GM12878 (cell line): ENCODE measurements around the gene PRRC2B. TPM values are rescaled to one million over a fixed set of nuclear protein-coding genes. Genes with fewer than 3 reads are reported as not detected.

ENCODE experiments used
- CHD1 ChIP-seq: IDR thresholded peaks from 2 replicates; pipeline ENCODE4 v1.6.1; 2012; ENCODE audit warnings: low read depth, low read length, improper control_type of control experiment
- CREM ChIP-seq: IDR thresholded peaks from 2 replicates; pipeline ENCODE4 v1.6.1; 2014; ENCODE audit warnings: antibody characterized with exemption, low read depth
- EP300 ChIP-seq, 2 experiments: fragments of 150-350 bp in 1 of 2; IDR thresholded peaks; 2 replicates each; pipeline ENCODE4 v1.6.1; 2011 to 2012; ENCODE audit warnings: low read depth in 2 of 2, low read length in 2 of 2, borderline replicate concordance in 1 of 2, improper control_type of control experiment in 1 of 2, inconsistent platforms in 1 of 2; ENCODE audit not compliant: control insufficient read depth in 1 of 2
- FOXM1 ChIP-seq: IDR thresholded peaks from 2 replicates; pipeline ENCODE4 v1.6.1; 2012; ENCODE audit warnings: low read depth, mild to moderate bottlenecking, inconsistent platforms, low read length, moderate library complexity
- IRF4 ChIP-seq: IDR thresholded peaks from 2 replicates; pipeline ENCODE4 v1.6.1; 2011; ENCODE audit warnings: low read depth, low read length
- JUND ChIP-seq: IDR thresholded peaks from 2 replicates; pipeline ENCODE4 v1.6.1; 2012; ENCODE audit warnings: low read depth, mild to moderate bottlenecking, low read length, improper control_type of control experiment, moderate library complexity
- KAT2A ChIP-seq: conservative IDR thresholded peaks from 2 replicates; pipeline ENCODE4 v1.6.1; 2011; ENCODE audit warnings: low read depth, low read length; ENCODE audit not compliant: control insufficient read depth
- MYC ChIP-seq: IDR thresholded peaks from 2 replicates; pipeline ENCODE4 v1.6.1; 2011; ENCODE audit warnings: mild to moderate bottlenecking, low read length, moderate library complexity, inconsistent platforms; ENCODE audit not compliant: insufficient read depth, insufficient replicate concordance, insufficient read length, severe bottlenecking
- NFXL1 ChIP-seq: fragments of 450-650 bp; IDR thresholded peaks from 2 replicates; pipeline ENCODE4 v1.6.1; 2017; ENCODE audit warnings: antibody characterized with exemption, mild to moderate bottlenecking, borderline replicate concordance
- NFYA ChIP-seq: IDR thresholded peaks from 2 replicates; pipeline ENCODE4 v1.6.1; 2011; ENCODE audit warnings: low read depth, mild to moderate bottlenecking, low read length, improper control_type of control experiment, borderline replicate concordance
- NR2F1 ChIP-seq: fragments of 450-650 bp; conservative IDR thresholded peaks from 2 replicates; pipeline ENCODE4 v1.6.1; 2017; ENCODE audit warnings: mild to moderate bottlenecking
- RAD21 ChIP-seq: IDR thresholded peaks from 2 replicates; pipeline ENCODE4 v1.6.1; 2011; ENCODE audit warnings: mild to moderate bottlenecking, low read depth, low read length, moderate library complexity; ENCODE audit not compliant: insufficient read depth
- RFX5 ChIP-seq: IDR thresholded peaks from 2 replicates; pipeline ENCODE4 v1.6.1; 2011; ENCODE audit warnings: low read depth, low read length, improper control_type of control experiment
- RUNX3 ChIP-seq: IDR thresholded peaks from 2 replicates; pipeline ENCODE4 v1.6.1; 2012; ENCODE audit warnings: low read length, inconsistent platforms
- ZBED1 ChIP-seq: IDR thresholded peaks from 2 replicates; pipeline ENCODE4 v1.6.1; 2016; ENCODE audit warnings: borderline replicate concordance
- polyA plus RNA-seq, 11 experiments: library from polyadenylated mRNA; depleted of rRNA in 4 of 11; unstranded in 6 of 11; stranded (reverse) in 5 of 11; fragments of >200 nt; fragmentation: Nextera tagmentation in 4 of 11; fragmentation: Illumina TruSeq in 1 of 11; extraction: Ambion mirVana in 4 of 11; extraction: Trizol in 1 of 11; gene quantifications; 1 replicate in 1 of 11; 2 replicates in 10 of 11; pipeline versions ENCODE4 v1.2.1 to v1.2.3, GENCODE V29; 2011 to 2016; ENCODE audit warnings: inconsistent platforms in 2 of 11, missing spikeins in 2 of 11, low read depth in 1 of 11
- total RNA-seq, 4 experiments: library from RNA; depleted of rRNA in 3 of 4; stranded (reverse); fragments of >200 nt in 3 of 4; fragmentation: Illumina TruSeq in 1 of 4; extraction: Trizol in 1 of 4; gene quantifications; 2 replicates each; pipeline versions ENCODE4 v1.2.1 to v1.2.3, GENCODE V29; 2013 to 2021
- TF ChIP-seq, protein P1 (sequence below): fragments of 450-650 bp; formaldehyde crosslinking; IDR thresholded peaks from 2 replicates; pipeline ENCODE4 v1.4.0; 2020; ENCODE audit warnings: mild to moderate bottlenecking, moderate library complexity
- TF ChIP-seq, protein P2 (sequence below): fragments of 450-650 bp; IDR thresholded peaks from 2 replicates; pipeline ENCODE4 v1.6.1; 2017; ENCODE audit warnings: antibody characterized with exemption, mild to moderate bottlenecking, moderate library complexity
- TF ChIP-seq, protein P3 (sequence below): IDR thresholded peaks from 2 replicates; pipeline ENCODE4 v1.6.1; 2011; ENCODE audit warnings: mild to moderate bottlenecking, low read depth, low read length, moderate library complexity; ENCODE audit not compliant: insufficient replicate concordance

The PRRC2B gene
- total and polyA plus RNA-seq, 10 of the 15 experiments (the other 5 are each of a cell fraction or from before 2014, with no cell fraction given) = 0.84 to 155 (median 28.7) TPM

DNA sequence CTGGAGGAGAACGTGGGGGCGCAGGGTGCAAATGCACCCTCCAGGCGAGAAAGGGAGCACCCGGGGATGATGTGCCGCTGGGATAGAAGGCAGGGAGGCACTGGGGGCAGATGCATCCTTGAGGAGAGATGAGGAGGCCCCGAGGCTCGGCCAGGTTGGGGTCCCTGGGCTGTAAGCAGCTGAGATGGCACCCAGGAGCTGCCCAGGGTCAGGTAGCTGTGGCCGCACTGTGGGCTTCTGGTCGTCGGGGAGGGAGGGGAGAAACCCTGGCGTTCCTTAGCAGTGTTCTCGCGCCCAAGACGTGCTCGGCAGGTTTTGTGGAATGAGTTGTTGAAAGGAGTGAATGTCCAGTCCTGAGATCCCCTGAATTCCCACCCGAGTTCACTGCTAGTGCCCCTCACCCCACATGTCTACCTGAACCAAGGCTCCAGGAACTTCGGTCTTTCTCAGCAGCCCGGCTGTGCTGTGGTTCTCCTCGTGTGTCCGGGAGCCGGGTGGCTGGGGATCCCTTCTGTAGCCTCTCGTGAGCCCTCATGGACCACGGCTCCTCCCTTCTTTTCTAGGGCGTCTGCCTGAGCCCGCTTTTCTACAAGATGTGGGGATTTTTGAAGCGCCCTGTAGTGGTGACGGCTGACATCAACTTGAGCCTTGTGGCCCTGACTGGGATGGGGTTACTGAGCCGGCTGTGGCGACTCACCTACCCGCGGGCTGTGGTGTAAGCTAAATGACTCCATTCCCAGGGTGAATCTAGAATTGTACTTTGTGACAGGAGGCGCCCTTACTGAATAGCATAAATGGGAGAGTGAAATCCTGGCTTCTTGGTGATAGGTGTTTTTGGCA is 110.0 kb downstream of the PRRC2B start (continued):
- TF ChIP-seq, protein P1, sequence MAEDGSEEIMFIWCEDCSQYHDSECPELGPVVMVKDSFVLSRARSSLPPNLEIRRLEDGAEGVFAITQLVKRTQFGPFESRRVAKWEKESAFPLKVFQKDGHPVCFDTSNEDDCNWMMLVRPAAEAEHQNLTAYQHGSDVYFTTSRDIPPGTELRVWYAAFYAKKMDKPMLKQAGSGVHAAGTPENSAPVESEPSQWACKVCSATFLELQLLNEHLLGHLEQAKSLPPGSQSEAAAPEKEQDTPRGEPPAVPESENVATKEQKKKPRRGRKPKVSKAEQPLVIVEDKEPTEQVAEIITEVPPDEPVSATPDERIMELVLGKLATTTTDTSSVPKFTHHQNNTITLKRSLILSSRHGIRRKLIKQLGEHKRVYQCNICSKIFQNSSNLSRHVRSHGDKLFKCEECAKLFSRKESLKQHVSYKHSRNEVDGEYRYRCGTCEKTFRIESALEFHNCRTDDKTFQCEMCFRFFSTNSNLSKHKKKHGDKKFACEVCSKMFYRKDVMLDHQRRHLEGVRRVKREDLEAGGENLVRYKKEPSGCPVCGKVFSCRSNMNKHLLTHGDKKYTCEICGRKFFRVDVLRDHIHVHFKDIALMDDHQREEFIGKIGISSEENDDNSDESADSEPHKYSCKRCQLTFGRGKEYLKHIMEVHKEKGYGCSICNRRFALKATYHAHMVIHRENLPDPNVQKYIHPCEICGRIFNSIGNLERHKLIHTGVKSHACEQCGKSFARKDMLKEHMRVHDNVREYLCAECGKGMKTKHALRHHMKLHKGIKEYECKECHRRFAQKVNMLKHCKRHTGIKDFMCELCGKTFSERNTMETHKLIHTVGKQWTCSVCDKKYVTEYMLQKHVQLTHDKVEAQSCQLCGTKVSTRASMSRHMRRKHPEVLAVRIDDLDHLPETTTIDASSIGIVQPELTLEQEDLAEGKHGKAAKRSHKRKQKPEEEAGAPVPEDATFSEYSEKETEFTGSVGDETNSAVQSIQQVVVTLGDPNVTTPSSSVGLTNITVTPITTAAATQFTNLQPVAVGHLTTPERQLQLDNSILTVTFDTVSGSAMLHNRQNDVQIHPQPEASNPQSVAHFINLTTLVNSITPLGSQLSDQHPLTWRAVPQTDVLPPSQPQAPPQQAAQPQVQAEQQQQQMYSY = no peak
- TF ChIP-seq JUND (no peak), RUNX3 (peak; percentile 47), EP300 (IDR thresholded peaks at IDR 0.05; ENCODE audit: borderline replicate concordance in 1 of 2, control insufficient read depth in 1 of 2, low read depth in 2 of 2, low read length in 2 of 2) (no peak), NFXL1 (no peak), RFX5 (0 out of 2 replicates have a peak, but pooled peaks have one; percentile 10), KAT2A (no peak), NR2F1 (no peak), MYC (no peak), NFYA (no peak), CREM (0 out of 2 replicates have a peak, but pooled peaks have one; percentile 14), IRF4 (no peak), ZBED1 (no peak), RAD21 (peak; percentile 19; the same call in 1 of the 2 replicates), CHD1 (no peak), FOXM1 (no peak)
- TF ChIP-seq, protein P2, sequence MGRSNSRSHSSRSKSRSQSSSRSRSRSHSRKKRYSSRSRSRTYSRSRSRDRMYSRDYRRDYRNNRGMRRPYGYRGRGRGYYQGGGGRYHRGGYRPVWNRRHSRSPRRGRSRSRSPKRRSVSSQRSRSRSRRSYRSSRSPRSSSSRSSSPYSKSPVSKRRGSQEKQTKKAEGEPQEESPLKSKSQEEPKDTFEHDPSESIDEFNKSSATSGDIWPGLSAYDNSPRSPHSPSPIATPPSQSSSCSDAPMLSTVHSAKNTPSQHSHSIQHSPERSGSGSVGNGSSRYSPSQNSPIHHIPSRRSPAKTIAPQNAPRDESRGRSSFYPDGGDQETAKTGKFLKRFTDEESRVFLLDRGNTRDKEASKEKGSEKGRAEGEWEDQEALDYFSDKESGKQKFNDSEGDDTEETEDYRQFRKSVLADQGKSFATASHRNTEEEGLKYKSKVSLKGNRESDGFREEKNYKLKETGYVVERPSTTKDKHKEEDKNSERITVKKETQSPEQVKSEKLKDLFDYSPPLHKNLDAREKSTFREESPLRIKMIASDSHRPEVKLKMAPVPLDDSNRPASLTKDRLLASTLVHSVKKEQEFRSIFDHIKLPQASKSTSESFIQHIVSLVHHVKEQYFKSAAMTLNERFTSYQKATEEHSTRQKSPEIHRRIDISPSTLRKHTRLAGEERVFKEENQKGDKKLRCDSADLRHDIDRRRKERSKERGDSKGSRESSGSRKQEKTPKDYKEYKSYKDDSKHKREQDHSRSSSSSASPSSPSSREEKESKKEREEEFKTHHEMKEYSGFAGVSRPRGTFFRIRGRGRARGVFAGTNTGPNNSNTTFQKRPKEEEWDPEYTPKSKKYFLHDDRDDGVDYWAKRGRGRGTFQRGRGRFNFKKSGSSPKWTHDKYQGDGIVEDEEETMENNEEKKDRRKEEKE = no peak
- TF ChIP-seq, protein P3, sequence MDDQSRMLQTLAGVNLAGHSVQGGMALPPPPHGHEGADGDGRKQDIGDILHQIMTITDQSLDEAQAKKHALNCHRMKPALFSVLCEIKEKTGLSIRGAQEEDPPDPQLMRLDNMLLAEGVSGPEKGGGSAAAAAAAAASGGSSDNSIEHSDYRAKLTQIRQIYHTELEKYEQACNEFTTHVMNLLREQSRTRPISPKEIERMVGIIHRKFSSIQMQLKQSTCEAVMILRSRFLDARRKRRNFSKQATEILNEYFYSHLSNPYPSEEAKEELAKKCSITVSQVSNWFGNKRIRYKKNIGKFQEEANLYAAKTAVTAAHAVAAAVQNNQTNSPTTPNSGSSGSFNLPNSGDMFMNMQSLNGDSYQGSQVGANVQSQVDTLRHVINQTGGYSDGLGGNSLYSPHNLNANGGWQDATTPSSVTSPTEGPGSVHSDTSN = no peak
- TF ChIP-seq, all 136 proteins: peak for 6
